ENCODE data around the gene MED14.

Gene MED14

DNA sequence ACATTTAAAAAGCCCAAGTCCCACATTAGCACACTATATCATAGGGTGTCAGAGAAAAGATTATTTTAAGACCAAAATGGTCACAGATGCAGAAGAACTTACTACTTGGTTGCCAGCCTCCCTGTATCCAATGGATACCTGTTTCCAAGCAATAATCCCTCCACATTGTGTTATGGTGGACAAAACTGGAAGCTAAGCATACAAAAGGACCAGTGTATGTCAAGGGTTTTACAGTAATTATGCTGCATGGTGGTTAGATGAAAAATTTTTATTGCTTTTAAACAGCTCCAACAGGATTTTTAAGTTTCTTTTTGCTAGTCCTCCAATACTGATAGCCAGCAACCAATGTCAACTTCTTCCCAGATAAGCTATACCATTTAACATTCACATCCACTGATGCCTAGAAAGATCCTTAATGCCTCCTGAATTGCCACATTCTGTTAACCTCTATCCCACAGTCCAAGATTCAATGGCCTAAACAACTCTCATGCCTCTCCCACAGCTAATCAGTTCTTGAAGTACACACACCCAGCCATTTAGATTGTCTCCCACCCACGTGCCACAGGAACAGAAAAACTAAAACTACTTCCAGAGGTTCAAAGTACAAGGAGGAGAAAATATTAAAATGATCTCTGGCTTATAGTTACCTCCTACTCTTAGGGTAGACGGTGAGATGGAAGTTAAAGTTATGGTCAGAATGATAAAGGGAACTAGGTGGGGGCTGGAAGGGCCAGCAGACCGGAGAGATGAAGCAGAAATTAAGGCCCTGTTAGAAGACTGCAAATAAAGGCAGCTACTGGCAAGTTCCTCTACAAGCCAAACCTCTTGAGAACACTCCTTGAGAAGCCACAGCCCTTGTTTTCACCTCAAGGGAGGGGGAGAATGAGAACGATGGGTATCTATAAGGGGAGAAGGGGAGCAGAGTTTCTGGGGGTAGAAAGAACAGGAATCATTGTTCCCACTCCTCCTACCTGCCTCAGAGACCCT, 5.5 kb downstream of the MED14 start:
- Histone ChIP-seq H3K4me1 (ENCODE audit: control insufficient read depth, insufficient read depth, low read length) (peaks cover 4% of the 10 kb centered on the region; the same call in 1 of the 2 replicates), H3K27ac (ENCODE audit: low read depth, low read length) (no peak overlapping the region), H3K4me3 (ENCODE audit: low read depth, low read length) (no peak overlapping the region), H3K27me3 (ENCODE audit: control insufficient read depth, insufficient read depth, low read length) (no peaks in the 10 kb centered on the region), H3K9me3 (ENCODE audit: control insufficient read depth, insufficient read depth, low read length) (no peaks in the 10 kb centered on the region), H3K9ac (ENCODE audit: low read depth, low read length) (no peak overlapping the region), H3K36me3 (ENCODE audit: control insufficient read depth, insufficient read depth, low read length) (peaks cover 38% of the 10 kb centered on the region)

DNA sequence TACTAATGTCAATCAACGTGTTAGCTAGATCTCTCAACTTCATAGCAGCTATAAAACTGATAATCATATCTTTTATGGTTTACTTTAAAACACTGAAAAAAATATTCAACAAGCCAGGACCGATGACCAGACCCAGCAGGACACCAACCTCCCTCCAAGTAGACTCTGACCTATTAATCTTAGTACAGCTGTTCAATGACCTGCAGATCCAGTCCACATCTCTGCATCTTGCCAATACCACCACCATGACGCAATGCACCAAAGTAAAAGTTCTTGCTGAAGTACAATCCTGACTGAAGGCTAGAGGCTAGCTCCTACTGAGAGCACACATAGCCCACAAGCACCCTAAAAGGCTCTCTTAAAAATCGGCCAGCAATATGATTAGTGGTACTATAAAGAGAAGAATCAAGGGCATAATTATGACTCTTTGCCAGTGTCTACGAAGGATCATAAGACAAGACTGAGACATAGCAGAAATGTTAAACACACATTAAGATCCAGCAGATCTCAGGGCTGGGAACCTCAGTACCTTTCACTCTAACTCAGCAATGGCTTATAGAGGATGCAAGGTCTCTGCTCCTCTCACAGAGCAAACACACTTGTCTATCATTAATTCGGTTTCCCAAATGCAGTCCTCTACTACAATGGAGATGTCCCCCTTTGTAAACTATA, 7.6 kb downstream of the MED14 start:
- Histone ChIP-seq H3K4me1 (ENCODE audit: control insufficient read depth, insufficient read depth, low read length) (peaks cover 8% of the 10 kb centered on the region; the same call in 1 of the 2 replicates), H3K4me3 (ENCODE audit: low read depth, low read length) (no peak overlapping the region), H3K36me3 (ENCODE audit: control insufficient read depth, insufficient read depth, low read length) (peaks cover 49% of the 10 kb centered on the region), H3K27ac (ENCODE audit: low read depth, low read length) (no peak overlapping the region), H3K9ac (ENCODE audit: low read depth, low read length) (no peak overlapping the region), H3K27me3 (ENCODE audit: control insufficient read depth, insufficient read depth, low read length) (no peaks in the 10 kb centered on the region), H3K9me3 (ENCODE audit: control insufficient read depth, insufficient read depth, low read length) (no peaks in the 10 kb centered on the region)

- peaks cover 53% of the 10 kb centered on the region for H3K36me3 ChIP-seq (ENCODE audit: control insufficient read depth, insufficient read depth, low read length)
- H3K9me3 ChIP-seq (ENCODE audit: control insufficient read depth, insufficient read depth, low read length): no peaks in the 10 kb centered on the region
- no peak overlapping the region for H3K27ac ChIP-seq (ENCODE audit: low read depth, low read length)
- no peaks in the 10 kb centered on the region for H3K27me3 ChIP-seq (ENCODE audit: control insufficient read depth, insufficient read depth, low read length)
- H3K4me1 ChIP-seq (ENCODE audit: control insufficient read depth, insufficient read depth, low read length): peaks cover 14% of the 10 kb centered on the region; the same call in 1 of the 2 replicates
- H3K9ac ChIP-seq (ENCODE audit: low read depth, low read length): no peak overlapping the region
- no peak overlapping the region for H3K4me3 ChIP-seq (ENCODE audit: low read depth, low read length)
Measured at GRCh38 chrX:40727093-40727492, 8.2 kb downstream of the MED14 start.

DNA sequence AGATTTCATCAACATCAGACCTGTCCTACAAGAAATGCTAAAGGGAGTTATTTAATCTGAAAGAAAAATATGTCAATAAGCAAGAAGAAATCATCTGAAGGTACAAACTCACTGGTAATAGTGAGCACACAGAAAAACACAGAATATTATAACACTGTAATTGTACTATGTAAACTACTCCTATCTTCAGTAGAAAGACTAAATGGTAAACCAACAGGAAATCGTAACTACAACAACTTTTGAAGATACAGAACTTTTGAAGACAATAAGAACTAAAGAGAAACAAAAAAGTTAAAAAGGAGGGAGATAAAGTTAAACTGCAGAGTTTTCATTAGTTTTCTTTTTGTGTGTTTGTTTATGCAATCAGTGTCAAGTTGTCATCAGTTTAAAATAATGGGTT, 12.4 kb downstream of the MED14 start:
- H3K9ac ChIP-seq (ENCODE audit: low read depth, low read length): no peak overlapping the region
- H3K9me3 ChIP-seq (ENCODE audit: control insufficient read depth, insufficient read depth, low read length): no peaks in the 10 kb centered on the region
- no peaks in the 10 kb centered on the region for H3K27me3 ChIP-seq (ENCODE audit: control insufficient read depth, insufficient read depth, low read length)
- H3K27ac ChIP-seq (ENCODE audit: low read depth, low read length): no peak overlapping the region
- no peak overlapping the region for H3K4me3 ChIP-seq (ENCODE audit: low read depth, low read length)
- 0 out of 2 replicates have a peak, but pooled peaks cover 15% of the 10 kb centered on the region for H3K4me1 ChIP-seq (ENCODE audit: control insufficient read depth, insufficient read depth, low read length)
- H3K36me3 ChIP-seq (ENCODE audit: control insufficient read depth, insufficient read depth, low read length): peaks cover 80% of the 10 kb centered on the region

DNA sequence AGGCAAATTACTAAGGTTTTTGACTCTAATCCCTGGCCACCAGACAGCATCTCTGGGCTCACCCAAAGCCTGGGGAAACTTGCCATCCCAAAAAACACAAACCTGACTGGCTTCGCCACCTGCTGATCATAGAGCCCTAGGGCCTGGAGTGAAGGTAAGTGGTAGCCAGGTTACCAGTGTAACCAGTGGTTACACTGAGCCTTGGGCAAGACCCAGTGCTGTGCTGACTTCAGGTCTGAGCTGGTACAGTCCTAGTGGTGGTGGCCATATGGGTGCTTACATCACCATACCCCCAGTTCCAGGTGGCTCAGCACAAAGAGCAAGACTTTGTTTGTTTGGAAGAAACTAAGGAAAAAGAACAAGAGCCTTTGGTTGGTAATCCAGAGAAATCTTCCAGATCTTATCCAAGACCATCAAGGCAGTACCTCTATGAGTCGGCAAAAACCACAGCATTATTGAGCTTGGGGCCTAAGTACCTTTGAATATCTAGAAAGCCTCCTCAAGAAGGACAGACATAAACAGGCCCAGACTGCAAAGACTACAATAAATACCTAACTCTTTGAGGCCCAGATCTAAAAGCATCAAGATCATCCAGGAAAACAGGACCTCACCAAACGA, 13.7 kb downstream of the MED14 start:
- no peak overlapping the region for H3K27ac ChIP-seq (ENCODE audit: low read depth, low read length)
- no peak overlapping the region for H3K9ac ChIP-seq (ENCODE audit: low read depth, low read length)
- no peaks in the 10 kb centered on the region for H3K9me3 ChIP-seq (ENCODE audit: control insufficient read depth, insufficient read depth, low read length)
- peaks cover 67% of the 10 kb centered on the region for H3K36me3 ChIP-seq (ENCODE audit: control insufficient read depth, insufficient read depth, low read length)
- H3K27me3 ChIP-seq (ENCODE audit: control insufficient read depth, insufficient read depth, low read length): no peaks in the 10 kb centered on the region
- H3K4me1 ChIP-seq (ENCODE audit: control insufficient read depth, insufficient read depth, low read length): 0 out of 2 replicates have a peak, but pooled peaks cover 15% of the 10 kb centered on the region
- no peak overlapping the region for H3K4me3 ChIP-seq (ENCODE audit: low read depth, low read length)

GRCh38 chrX:40720792-40721191, 14.6 kb downstream of the MED14 start:
- Histone ChIP-seq H3K27ac (ENCODE audit: low read depth, low read length) (no peak overlapping the region), H3K4me1 (ENCODE audit: control insufficient read depth, insufficient read depth, low read length) (0 out of 2 replicates have a peak, but pooled peaks cover 15% of the 10 kb centered on the region), H3K9ac (ENCODE audit: low read depth, low read length) (no peak overlapping the region), H3K27me3 (ENCODE audit: control insufficient read depth, insufficient read depth, low read length) (no peaks in the 10 kb centered on the region), H3K36me3 (ENCODE audit: control insufficient read depth, insufficient read depth, low read length) (peaks cover 59% of the 10 kb centered on the region), H3K4me3 (ENCODE audit: low read depth, low read length) (no peak overlapping the region), H3K9me3 (ENCODE audit: control insufficient read depth, insufficient read depth, low read length) (no peaks in the 10 kb centered on the region)

DNA sequence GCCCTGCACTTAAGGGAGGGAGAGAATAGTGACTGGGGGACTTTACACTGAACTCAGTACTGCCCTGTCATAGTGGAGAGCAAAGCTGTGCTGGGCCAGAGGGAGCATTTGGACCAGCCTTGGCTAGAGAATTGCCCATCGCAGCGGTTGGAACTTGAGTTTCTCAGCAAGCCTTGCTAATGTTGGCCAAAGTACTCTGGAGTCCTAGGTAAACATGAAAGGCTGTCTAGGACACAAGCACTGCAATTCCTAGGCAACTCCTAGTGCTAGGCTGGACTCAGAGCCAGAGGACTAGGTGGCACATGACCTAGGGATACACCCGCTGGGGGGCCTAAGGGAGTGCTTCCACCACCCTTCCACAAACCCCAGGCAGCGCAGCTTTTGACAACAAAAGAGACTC, 15.0 kb downstream of the MED14 start:
- Histone ChIP-seq H3K36me3 (ENCODE audit: control insufficient read depth, insufficient read depth, low read length) (peaks cover 54% of the 10 kb centered on the region), H3K4me1 (ENCODE audit: control insufficient read depth, insufficient read depth, low read length) (0 out of 2 replicates have a peak, but pooled peaks cover 15% of the 10 kb centered on the region), H3K4me3 (ENCODE audit: low read depth, low read length) (no peak overlapping the region), H3K27ac (ENCODE audit: low read depth, low read length) (no peak overlapping the region), H3K9ac (ENCODE audit: low read depth, low read length) (no peak overlapping the region), H3K27me3 (ENCODE audit: control insufficient read depth, insufficient read depth, low read length) (no peaks in the 10 kb centered on the region), H3K9me3 (ENCODE audit: control insufficient read depth, insufficient read depth, low read length) (no peaks in the 10 kb centered on the region)

DNA sequence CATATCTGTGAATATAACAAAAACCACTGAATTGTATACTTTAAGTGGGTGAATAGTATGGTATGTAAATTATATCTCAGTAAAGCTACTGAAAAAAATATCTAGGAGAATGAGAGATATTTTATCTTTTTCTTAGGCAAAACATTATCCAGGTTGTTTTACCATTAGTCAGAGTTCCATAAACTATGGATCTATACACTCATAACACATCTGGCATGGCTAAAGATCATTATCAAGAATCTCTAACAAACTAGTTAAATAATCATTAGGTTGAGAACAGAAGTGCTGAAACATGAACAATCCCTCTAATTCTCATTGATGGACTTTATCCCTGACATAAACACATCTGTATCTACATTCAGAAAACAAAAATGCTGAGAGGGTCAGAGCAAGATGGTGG, 15.6 kb downstream of the MED14 start:
- no peak overlapping the region for H3K27ac ChIP-seq (ENCODE audit: low read depth, low read length)
- H3K4me1 ChIP-seq (ENCODE audit: control insufficient read depth, insufficient read depth, low read length): 0 out of 2 replicates have a peak, but pooled peaks cover 15% of the 10 kb centered on the region
- no peaks in the 10 kb centered on the region for H3K27me3 ChIP-seq (ENCODE audit: control insufficient read depth, insufficient read depth, low read length)
- no peak overlapping the region for H3K9ac ChIP-seq (ENCODE audit: low read depth, low read length)
- H3K9me3 ChIP-seq (ENCODE audit: control insufficient read depth, insufficient read depth, low read length): no peaks in the 10 kb centered on the region
- H3K4me3 ChIP-seq (ENCODE audit: low read depth, low read length): no peak overlapping the region
- H3K36me3 ChIP-seq (ENCODE audit: control insufficient read depth, insufficient read depth, low read length): peaks cover 56% of the 10 kb centered on the region

- no peak overlapping the region for H3K9ac ChIP-seq (ENCODE audit: low read depth, low read length)
- no peaks in the 10 kb centered on the region for H3K27me3 ChIP-seq (ENCODE audit: control insufficient read depth, insufficient read depth, low read length)
- peaks cover 58% of the 10 kb centered on the region for H3K36me3 ChIP-seq (ENCODE audit: control insufficient read depth, insufficient read depth, low read length)
- H3K27ac ChIP-seq (ENCODE audit: low read depth, low read length): no peak overlapping the region
- H3K4me3 ChIP-seq (ENCODE audit: low read depth, low read length): no peak overlapping the region
- H3K4me1 ChIP-seq (ENCODE audit: control insufficient read depth, insufficient read depth, low read length): 0 out of 2 replicates have a peak, but pooled peaks cover 15% of the 10 kb centered on the region
- H3K9me3 ChIP-seq (ENCODE audit: control insufficient read depth, insufficient read depth, low read length): no peaks in the 10 kb centered on the region
Measured at GRCh38 chrX:40719218-40719617, 16.1 kb downstream of the MED14 start.

- Histone ChIP-seq H3K27ac (ENCODE audit: low read depth, low read length) (no peak overlapping the region), H3K9me3 (ENCODE audit: control insufficient read depth, insufficient read depth, low read length) (no peaks in the 10 kb centered on the region), H3K4me3 (ENCODE audit: low read depth, low read length) (no peak overlapping the region), H3K27me3 (ENCODE audit: control insufficient read depth, insufficient read depth, low read length) (no peaks in the 10 kb centered on the region), H3K4me1 (ENCODE audit: control insufficient read depth, insufficient read depth, low read length) (no peaks in the 10 kb centered on the region), H3K36me3 (ENCODE audit: control insufficient read depth, insufficient read depth, low read length) (peaks cover 98% of the 10 kb centered on the region), H3K9ac (ENCODE audit: low read depth, low read length) (no peak overlapping the region)
Measured at GRCh38 chrX:40709395-40709794, 25.9 kb downstream of the MED14 start.
